Loucy (cell line): ENCODE results near the gene PATL2.

ENCODE experiments used
- H2AFZ ChIP-seq: fragments of 200-600 bp; sonication (generic); 2 replicates; pipeline ENCODE4 v1.6.0; 2016; ENCODE audit warnings: antibody characterized with exemption, mild to moderate bottlenecking, low read length, moderate library complexity
- H3F3A ChIP-seq: fragments of 200-600 bp; 2 replicates; pipeline ENCODE4 v1.6.0; 2016; ENCODE audit warnings: antibody characterized with exemption, low read depth, mild to moderate bottlenecking
- H3K27me3 ChIP-seq: fragments of 200-600 bp; sonication (generic); 2 replicates; pipeline ENCODE4 v1.6.1; 2014; ENCODE audit warnings: low read length, mild to moderate bottlenecking; ENCODE audit not compliant: insufficient read depth, poor library complexity, severe bottlenecking
- H3K36me3 ChIP-seq: fragments of 200-600 bp; sonication (generic); 2 replicates; pipeline ENCODE4 v1.6.1; 2016; ENCODE audit warnings: low read length; ENCODE audit not compliant: insufficient read depth
- H3K4me1 ChIP-seq: fragments of 200-600 bp; sonication (generic); 2 replicates; pipeline ENCODE4 v1.5.1; 2014; ENCODE audit warnings: low read length, mild to moderate bottlenecking; ENCODE audit not compliant: insufficient read depth, poor library complexity, severe bottlenecking
- H3K4me2 ChIP-seq: fragments of 200-600 bp; sonication (generic); 2 replicates; pipeline ENCODE4 v1.6.0; 2014; ENCODE audit warnings: antibody characterized with exemption, low read length, low read depth, mild to moderate bottlenecking; ENCODE audit not compliant: poor library complexity, severe bottlenecking
- H3K4me3 ChIP-seq: fragments of 200-600 bp; sonication (generic); 2 replicates; pipeline ENCODE4 v1.5.1; 2014; ENCODE audit warnings: low read length, mild to moderate bottlenecking, mixed read lengths; ENCODE audit not compliant: poor library complexity, severe bottlenecking
- H3K79me2 ChIP-seq: fragments of 200-600 bp; sonication (generic); 2 replicates; pipeline ENCODE4 v1.6.1; 2014; ENCODE audit warnings: low read length; ENCODE audit not compliant: insufficient read depth
- H3K9ac ChIP-seq: fragments of 200-600 bp; sonication (generic); 2 replicates; pipeline ENCODE4 v1.6.0; 2014; ENCODE audit warnings: mild to moderate bottlenecking, low read depth, low read length, moderate library complexity; ENCODE audit not compliant: poor library complexity, severe bottlenecking
- H3K9me2 ChIP-seq: fragments of 200-600 bp; sonication (generic); replicated peaks from 2 replicates; pipeline ENCODE4 v1.6.1; 2016; ENCODE audit warnings: low read depth, low read length, mixed read lengths
- H3K9me3 ChIP-seq: fragments of 200-600 bp; sonication (generic); 2 replicates; pipeline ENCODE4 v1.6.1; 2014; ENCODE audit warnings: mild to moderate bottlenecking, antibody characterized with exemption, low read length, low read depth; ENCODE audit not compliant: insufficient read depth
- H4K20me1 ChIP-seq: fragments of 200-600 bp; sonication (generic); 2 replicates; pipeline ENCODE4 v1.6.0; 2014; ENCODE audit warnings: antibody characterized with exemption, low read length, mild to moderate bottlenecking; ENCODE audit not compliant: insufficient read depth, poor library complexity, severe bottlenecking
- CTCF ChIP-seq: fragments of 200-600 bp; sonication (generic); conservative IDR thresholded peaks from 2 replicates; pipeline ENCODE4 v1.5.1; 2014; ENCODE audit warnings: mild to moderate bottlenecking, antibody characterized with exemption, low read length
- EZH2phosphoT487 ChIP-seq: fragments of 200-600 bp; IDR thresholded peaks from 2 replicates; pipeline ENCODE4 v1.6.1; 2018; ENCODE audit warnings: antibody characterized with exemption, mild to moderate bottlenecking, moderate library complexity, borderline replicate concordance

Gene PATL2

GRCh38 chr15:44719293-44719999 is 8.3 kb upstream of the PATL2 start:
- H3K9ac ChIP-seq = peak overlapping the region; percentile 9
- peaks cover 27% of the 10 kb centered on the region for H3F3A ChIP-seq
- peaks cover 37% of the 10 kb centered on the region for H3K79me2 ChIP-seq
- H2AFZ ChIP-seq = no peak overlapping the region
- peaks cover 40% of the 10 kb centered on the region for H4K20me1 ChIP-seq
- H3K9me2 ChIP-seq = no peaks in the 10 kb centered on the region
- H3K4me3 ChIP-seq = no peak overlapping the region
- no peaks in the 10 kb centered on the region for H3K27me3 ChIP-seq
- TF ChIP-seq EZH2phosphoT487 (no peak), CTCF (no peak)
- no peaks in the 10 kb centered on the region for H3K9me3 ChIP-seq
- peaks cover 48% of the 10 kb centered on the region for H3K4me1 ChIP-seq
- peaks cover 43% of the 10 kb centered on the region for H3K36me3 ChIP-seq
- no peak overlapping the region for H3K4me2 ChIP-seq

- Histone ChIP-seq H4K20me1 (peaks cover 46% of the 10 kb centered on the region), H3K79me2 (peaks cover 43% of the 10 kb centered on the region), H3K27me3 (no peaks in the 10 kb centered on the region), H3K4me3 (no peak overlapping the region), H3K4me1 (peaks cover 47% of the 10 kb centered on the region), H3K9ac (peak overlapping the region; percentile 9), H3K9me2 (no peaks in the 10 kb centered on the region), H3K4me2 (no peak overlapping the region), H3K9me3 (no peaks in the 10 kb centered on the region), H3K36me3 (peaks cover 47% of the 10 kb centered on the region), H2AFZ (no peak overlapping the region), H3F3A (peaks cover 27% of the 10 kb centered on the region)
- TF ChIP-seq EZH2phosphoT487 = no peak
- TF ChIP-seq CTCF = no peak
Measured at GRCh38 chr15:44718927-44719292, 7.8 kb upstream of the PATL2 start.

- H3K36me3 ChIP-seq = peaks cover 47% of the 10 kb centered on the region
Measured at GRCh38 chr15:44718180-44718926, 7.2 kb upstream of the PATL2 start.

More at GRCh38 chr15:44718180-44718926, 7.2 kb upstream of the PATL2 start:
- H3K79me2 ChIP-seq = peaks cover 48% of the 10 kb centered on the region
- H4K20me1 ChIP-seq = peaks cover 51% of the 10 kb centered on the region
- H3K4me3 ChIP-seq = no peak overlapping the region
- peaks cover 48% of the 10 kb centered on the region for H3K4me1 ChIP-seq
- no peak overlapping the region for H3K9ac ChIP-seq
- H3K27me3 ChIP-seq = no peaks in the 10 kb centered on the region
- no peak overlapping the region for H3K4me2 ChIP-seq
- H3K9me2 ChIP-seq = no peaks in the 10 kb centered on the region
- peaks cover 27% of the 10 kb centered on the region for H3F3A ChIP-seq
- TF ChIP-seq EZH2phosphoT487 (no peak), CTCF (no peak)
- H2AFZ ChIP-seq = no peak overlapping the region
- H3K9me3 ChIP-seq = no peaks in the 10 kb centered on the region
